22Rv1 (cell line): Measurements from ENCODE around the gene GAS6.
"Not testable (repeated sequence)": the region's sequence is repeated elsewhere in the genome, so short reads cannot be mapped to it uniquely, and the experiment has no call there.

ENCODE experiments used
- H3K27ac ChIP-seq: fragments of 450-650 bp; 2 replicates; pipeline ENCODE4 v1.5.1; 2017
- ZFX ChIP-seq: fragments of 450-650 bp; IDR thresholded peaks from 2 replicates; pipeline ENCODE4 v1.6.1; 2017; ENCODE audit warnings: antibody characterized with exemption, borderline replicate concordance
- TF ChIP-seq, protein P1 (sequence below): fragments of 450-650 bp; IDR thresholded peaks from 2 replicates; pipeline ENCODE4 v1.5.1; 2017; ENCODE audit warnings: mild to moderate bottlenecking

The GAS6 gene

GRCh38 chr13:113800576-113800926 is 63.3 kb downstream of the GAS6 start:
- no peak for TF ChIP-seq ZFX
- TF ChIP-seq, protein P1, sequence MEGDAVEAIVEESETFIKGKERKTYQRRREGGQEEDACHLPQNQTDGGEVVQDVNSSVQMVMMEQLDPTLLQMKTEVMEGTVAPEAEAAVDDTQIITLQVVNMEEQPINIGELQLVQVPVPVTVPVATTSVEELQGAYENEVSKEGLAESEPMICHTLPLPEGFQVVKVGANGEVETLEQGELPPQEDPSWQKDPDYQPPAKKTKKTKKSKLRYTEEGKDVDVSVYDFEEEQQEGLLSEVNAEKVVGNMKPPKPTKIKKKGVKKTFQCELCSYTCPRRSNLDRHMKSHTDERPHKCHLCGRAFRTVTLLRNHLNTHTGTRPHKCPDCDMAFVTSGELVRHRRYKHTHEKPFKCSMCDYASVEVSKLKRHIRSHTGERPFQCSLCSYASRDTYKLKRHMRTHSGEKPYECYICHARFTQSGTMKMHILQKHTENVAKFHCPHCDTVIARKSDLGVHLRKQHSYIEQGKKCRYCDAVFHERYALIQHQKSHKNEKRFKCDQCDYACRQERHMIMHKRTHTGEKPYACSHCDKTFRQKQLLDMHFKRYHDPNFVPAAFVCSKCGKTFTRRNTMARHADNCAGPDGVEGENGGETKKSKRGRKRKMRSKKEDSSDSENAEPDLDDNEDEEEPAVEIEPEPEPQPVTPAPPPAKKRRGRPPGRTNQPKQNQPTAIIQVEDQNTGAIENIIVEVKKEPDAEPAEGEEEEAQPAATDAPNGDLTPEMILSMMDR: no peak
- H3K27ac ChIP-seq: no peak overlapping the region

DNA sequence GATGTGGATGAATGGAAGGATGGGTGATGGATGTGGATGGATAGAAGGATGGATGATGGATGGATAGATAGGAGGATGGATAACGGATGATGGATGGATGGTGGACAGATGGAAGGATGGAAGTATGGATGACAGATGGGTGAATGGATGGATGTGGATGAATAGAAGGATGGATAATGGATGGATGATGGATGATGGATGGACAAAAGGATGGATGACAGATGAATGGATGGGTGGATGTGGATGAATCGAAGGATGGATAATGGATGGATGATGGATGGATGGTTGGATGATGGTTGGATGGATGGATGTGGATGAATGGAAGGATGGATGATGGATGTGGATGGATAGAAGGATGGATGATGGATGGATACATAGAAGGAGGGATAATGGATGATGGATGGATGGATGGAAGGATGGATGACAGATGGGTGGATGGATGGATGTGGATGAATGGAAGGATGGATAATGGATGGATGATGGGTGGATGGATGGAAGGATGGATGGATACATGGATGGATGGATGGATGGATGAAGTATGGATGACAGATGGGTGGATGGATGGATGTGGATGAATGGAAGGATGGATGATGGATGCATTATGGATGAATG is 65.6 kb downstream of the GAS6 start:
- no peak overlapping the region for H3K27ac ChIP-seq
- TF ChIP-seq, protein P1: no peak
- TF ChIP-seq ZFX: no peak

DNA sequence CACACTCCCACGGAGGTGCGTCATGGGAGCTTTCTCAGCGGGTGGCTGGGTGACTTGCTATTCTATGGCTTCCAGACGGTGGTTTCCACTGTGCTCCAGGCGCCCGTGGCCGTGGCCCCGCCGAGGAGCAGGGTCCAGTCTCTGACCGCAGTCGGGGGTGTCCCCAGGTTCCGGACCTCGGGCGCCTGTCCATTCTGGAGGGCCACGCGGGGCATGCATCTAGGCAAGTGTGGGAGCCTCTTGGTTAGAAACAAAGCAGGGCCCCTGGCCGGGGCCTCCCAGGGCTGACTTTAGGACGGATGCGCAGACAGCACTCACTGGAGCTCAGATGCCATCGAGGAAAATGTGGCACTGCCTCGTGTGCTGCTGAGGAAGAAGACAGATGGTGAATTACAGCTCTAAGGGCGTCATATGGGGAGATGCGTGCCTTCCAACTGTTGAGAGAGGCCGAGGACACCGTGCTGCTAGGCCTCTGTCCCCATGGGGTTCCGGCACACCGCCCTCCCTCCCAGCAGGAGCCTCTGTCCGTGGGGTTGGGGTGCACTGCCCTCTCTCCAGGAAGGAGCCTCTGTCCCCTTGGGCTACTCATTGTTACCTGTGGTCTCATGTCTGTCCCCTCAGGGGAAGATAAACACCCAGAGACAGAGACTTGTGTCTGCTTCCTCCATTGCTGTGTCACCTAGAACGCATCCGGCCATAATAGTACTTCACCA is 66.8 kb downstream of the GAS6 start:
- TF ChIP-seq, protein P1: no peak
- TF ChIP-seq ZFX: no peak
- no peak overlapping the region for H3K27ac ChIP-seq

DNA sequence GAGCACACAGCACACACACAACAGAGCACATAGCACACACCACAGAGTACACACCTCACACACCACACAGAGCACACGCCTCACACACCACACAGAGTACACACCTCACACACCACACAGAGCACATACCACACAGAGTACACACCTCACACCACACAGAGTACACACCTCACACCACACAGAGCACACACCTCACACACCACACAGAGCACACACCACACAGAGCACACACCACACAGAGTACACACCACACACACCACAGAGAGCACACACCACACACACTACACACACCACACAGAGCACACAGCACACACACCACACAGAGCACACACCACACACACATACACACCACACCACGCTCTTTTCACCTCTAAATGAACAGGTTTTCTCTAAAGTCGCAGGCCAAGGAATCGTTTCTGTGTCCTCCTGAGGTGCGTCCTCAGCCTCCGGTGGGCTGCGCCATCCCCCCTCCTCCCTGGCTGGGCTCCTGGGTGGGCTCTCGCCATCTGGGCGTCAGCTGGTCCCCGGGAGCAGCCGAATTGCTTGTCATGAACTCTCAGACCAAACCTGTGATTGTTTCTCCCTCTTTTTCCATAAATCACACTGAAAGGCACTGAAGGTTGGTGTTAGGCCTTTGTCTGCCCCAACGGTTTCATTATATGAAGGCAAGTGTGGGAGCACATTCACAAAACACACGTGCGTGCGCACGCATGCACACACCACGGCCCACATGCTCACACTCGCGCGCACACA is 67.5 kb downstream of the GAS6 start:
- TF ChIP-seq, protein P1: no peak
- TF ChIP-seq ZFX: no peak

GRCh38 chr13:113795362-113795761 is 68.5 kb downstream of the GAS6 start:
- H3K27ac ChIP-seq: not testable (repeated sequence)

More for the DNA sequence above, 67.5 kb downstream of the GAS6 start:
- H3K27ac ChIP-seq: no peak overlapping the region

GRCh38 chr13:113794764-113795173 is 69.1 kb downstream of the GAS6 start:
- no peak overlapping the region for H3K27ac ChIP-seq

DNA sequence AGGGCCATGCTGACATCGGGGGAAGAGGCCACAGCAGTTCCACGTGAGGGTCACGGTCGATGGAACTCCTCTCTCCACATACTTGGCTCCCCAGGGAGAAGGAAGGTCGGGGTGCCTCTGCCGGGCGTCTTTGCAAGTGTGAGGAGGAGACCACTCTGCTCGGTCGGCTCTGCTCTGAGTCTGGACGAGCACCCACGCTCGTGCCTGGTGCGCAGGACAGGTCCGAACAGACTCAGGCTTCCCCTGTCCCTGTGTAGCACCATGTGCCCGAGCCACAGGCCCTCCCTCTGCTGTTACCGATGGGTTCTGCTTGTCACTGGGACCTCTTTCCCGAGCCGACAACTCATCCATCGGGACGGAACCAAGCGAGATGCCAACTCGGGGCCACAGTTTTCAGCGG is 69.8 kb downstream of the GAS6 start:
- no peak overlapping the region for H3K27ac ChIP-seq
- TF ChIP-seq, protein P1: no peak
- no peak for TF ChIP-seq ZFX

More at GRCh38 chr13:113794764-113795173, 69.1 kb downstream of the GAS6 start:
- TF ChIP-seq, protein P1: no peak
- no peak for TF ChIP-seq ZFX
